ENCODE results near the gene FAM117A. TPM values are rescaled to one million over a fixed set of nuclear protein-coding genes. Genes with fewer than 3 reads are reported as not detected.
A peak's percentile ranks its signal among the peaks of the same experiment; 100 is the strongest.

Gene FAM117A
- total and polyA plus RNA-seq, 5 experiments from 2014 or later = 36.9 to 90.8 (median 53.6) TPM

DNA sequence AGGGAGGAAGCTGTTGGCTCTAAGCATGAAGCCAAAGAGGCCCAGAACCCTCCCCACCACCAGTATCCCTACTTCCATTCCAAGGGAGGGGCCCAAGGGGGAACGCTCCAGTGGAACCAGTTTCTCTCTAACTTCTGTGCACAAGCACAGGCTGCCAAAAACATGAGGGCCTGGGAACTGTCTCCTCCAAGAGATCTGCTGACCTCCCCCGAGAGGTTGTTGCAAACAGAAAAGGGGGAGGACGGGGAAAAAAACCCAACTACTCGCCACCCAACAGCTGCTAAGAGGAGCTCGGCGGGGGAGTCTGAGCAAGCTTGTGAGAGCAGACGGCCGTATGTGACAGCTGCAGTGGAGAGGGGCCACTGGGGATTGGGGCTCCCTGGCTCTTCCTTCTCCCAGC is 40.5 kb downstream of the FAM117A start:
- no peaks in the 10 kb centered on the region for H3K27me3 Mint-ChIP-seq

DNA sequence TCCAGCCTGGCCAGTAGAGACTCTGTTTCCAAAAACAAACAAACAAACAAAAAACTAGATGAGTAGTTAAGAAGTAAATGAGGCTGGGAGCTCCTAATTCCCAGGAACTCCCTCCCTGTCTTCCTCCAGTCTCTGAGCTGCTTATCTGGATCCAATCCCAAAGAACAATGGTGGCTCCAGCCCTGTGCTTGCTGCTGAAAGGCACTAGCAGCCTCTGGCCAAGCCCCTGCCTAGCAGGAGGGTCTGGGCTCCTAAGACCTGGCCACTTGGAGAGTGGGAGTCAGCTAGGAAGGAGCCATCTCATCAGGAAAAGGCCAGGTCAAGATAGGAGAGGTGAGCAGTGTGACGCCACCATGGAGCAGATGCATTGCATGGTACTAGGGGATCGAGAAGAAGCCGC is 41.9 kb downstream of the FAM117A start:
- POLR2A ChIA-PET = interaction anchor here (0.6 to 2.7 kb wide), 6 partner anchors 10 to 42 kb away, joined by 3 to 9 read pairs (median 6); partner anchors contain the start of gene FAM117A
- Mint-ChIP-seq H3K36me3 (peaks cover 8 to 89% (median 23%) of the 10 kb centered on the region in 3 donors), H3K27me3 (no peaks in the 10 kb centered on the region), H3K27ac (peak overlapping the region in 9 of 10 donors; percentile 53 to 93 (median 75)), H3K9me3 (no peaks in the 10 kb centered on the region), H3K4me1 (peaks cover 18 to 52% (median 41%) of the 10 kb centered on the region in 4 donors), H3K4me3 (no peak overlapping the region)
- ATAC-seq (no peak), DNase-seq (no peak)

More for the DNA sequence above, 40.5 kb downstream of the FAM117A start:
- ATAC-seq (no peak), DNase-seq (no peak)
- Mint-ChIP-seq H3K9me3 (no peaks in the 10 kb centered on the region), H3K27ac (peak overlapping the region in 9 of 10 donors; percentile 53 to 93 (median 80)), H3K4me1 (peaks cover 17 to 64% (median 49%) of the 10 kb centered on the region in 4 donors), H3K36me3 (peaks cover 6 to 83% (median 18%) of the 10 kb centered on the region in 3 donors), H3K4me3 (no peak overlapping the region)
- POLR2A ChIA-PET = interaction anchor here (0.8 to 2.7 kb wide), 6 partner anchors 14 to 65 kb away, joined by 3 to 8 read pairs (median 5); partner anchors contain the start of gene KAT7

DNA sequence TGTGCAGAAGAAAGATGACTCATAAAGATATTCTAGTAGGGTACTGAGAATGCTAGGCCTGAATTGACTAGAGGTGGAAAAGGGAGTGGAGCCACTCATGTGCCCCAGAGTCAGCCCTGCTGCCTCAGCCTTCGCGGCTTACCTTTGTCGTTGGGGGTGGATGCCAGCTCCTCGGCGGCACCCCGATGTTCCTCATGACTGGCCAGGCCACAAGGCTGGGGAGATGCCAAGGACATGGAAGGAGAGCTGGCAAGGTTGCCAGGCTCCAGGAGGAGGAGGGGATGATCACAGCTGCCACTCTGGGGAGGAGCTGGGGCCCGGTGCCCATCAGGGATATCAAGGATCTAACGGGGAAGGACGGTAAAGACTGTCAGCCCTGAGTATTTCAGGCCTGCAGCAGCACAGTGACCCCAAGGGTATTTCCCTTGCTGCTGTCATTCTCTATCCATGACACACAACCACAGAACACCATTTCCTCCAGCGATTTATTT is 46.5 kb downstream of the FAM117A start:
- POLR2A ChIA-PET = interaction anchor here (2.2 to 4.9 kb wide), 2 partner anchors 9 to 45 kb away, joined by 6 to 26 read pairs; partner anchors contain the start of genes FAM117A and SLC35B1
- Mint-ChIP-seq H3K4me3 (no peak overlapping the region), H3K27ac (peak overlapping the region in 8 of 10 donors; percentile 15 to 97 (median 70)), H3K9me3 (no peaks in the 10 kb centered on the region), H3K36me3 (peaks cover 10 to 92% (median 19%) of the 10 kb centered on the region in 3 donors), H3K4me1 (peaks cover 11 to 47% (median 21%) of the 10 kb centered on the region in 4 donors), H3K27me3 (no peaks in the 10 kb centered on the region)
- DNase-seq (no peak), ATAC-seq (no peak)

DNA sequence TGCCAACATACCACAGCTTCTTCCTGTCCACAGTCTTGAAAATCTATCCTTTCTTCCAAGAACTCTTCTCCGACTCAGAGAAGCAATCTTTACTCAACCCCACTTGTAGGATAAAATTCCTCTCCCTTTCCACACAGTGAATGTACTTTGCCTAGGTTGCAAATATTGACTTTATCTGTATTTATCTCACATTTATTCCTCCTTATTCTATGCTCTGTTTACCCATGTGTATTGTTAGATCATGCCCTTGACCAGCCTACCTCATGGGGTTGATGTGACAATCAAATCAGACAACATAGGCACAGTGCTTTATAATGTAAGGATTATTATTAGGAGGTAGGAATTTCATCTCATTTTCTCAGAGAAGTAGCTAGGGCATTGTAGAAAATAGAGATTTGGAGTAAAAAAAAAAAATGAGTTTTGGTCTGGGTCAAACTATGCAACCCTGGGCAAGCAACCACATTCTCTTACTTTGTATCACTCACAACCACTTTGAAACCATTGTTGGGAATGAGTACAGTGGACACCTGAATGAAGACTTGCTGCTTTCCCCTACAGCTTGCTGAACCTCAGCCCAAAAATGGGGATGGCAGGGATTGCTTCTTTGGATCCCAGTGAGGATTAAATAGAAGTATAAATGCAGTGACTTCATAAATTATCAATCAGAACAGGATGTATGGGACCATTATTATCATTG is 47.1 kb downstream of the FAM117A start:
- POLR2A ChIA-PET = interaction anchor here (2.2 to 4.9 kb wide), 2 partner anchors 9 to 45 kb away, joined by 6 to 26 read pairs; partner anchors contain the start of genes FAM117A and SLC35B1
- DNase-seq = no peak
- H3K36me3 Mint-ChIP-seq = peaks cover 10 to 92% (median 19%) of the 10 kb centered on the region in 3 donors
- H3K27ac Mint-ChIP-seq = peak overlapping the region; percentile 63 to 97 (median 86)
- ATAC-seq = no peak
- peaks cover 6 to 43% (median 18%) of the 10 kb centered on the region in 4 donors for H3K4me1 Mint-ChIP-seq
- no peaks in the 10 kb centered on the region for H3K27me3 Mint-ChIP-seq
- no peak overlapping the region for H3K4me3 Mint-ChIP-seq
- no peaks in the 10 kb centered on the region for H3K9me3 Mint-ChIP-seq

DNA sequence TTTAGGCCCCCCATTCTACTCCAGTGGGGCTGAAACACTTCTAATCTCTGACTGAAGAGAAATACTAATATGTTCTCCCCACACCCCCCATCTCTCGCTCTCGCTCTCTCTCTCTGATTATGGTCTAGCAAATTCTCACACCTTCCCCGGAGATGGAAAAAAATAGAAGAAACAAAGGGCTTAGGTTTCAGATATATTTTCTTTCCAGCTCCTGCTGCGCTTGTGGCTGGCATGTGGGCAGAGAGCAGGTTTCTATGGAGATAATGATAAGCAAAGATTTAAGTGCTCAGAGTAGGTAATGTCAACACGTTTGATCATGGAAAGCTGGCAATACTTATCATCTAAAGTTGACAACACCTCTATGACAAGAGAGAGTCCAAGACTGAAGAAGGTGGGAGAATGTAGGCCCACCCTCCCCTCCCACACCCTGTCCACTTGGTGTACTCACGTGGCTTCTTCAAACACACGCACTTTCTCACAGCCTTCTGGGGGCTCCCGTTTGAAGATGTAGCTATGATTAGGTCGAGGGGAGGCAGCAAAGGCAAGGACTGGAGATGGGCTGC is 48.1 kb downstream of the FAM117A start:
- DNase-seq (peak in 4 of 10 donors; percentile 14 to 62 (median 26)), ATAC-seq (peak; percentile 59 to 70)
- H3K27ac Mint-ChIP-seq = peak overlapping the region; percentile 77 to 97 (median 88)
- no peaks in the 10 kb centered on the region for H3K9me3 Mint-ChIP-seq
- POLR2A ChIA-PET = interaction anchor here (1.0 to 4.9 kb wide), 5 partner anchors 13 to 46 kb away, joined by 3 to 26 read pairs (median 6); partner anchors contain the start of gene FAM117A
- H3K4me3 Mint-ChIP-seq = peak overlapping the region in 7 of 10 donors; percentile 11 to 80 (median 48)
- H3K4me1 Mint-ChIP-seq = peaks cover 6 to 43% (median 18%) of the 10 kb centered on the region in 4 donors
- peaks cover 10 to 92% (median 15%) of the 10 kb centered on the region in 3 donors for H3K36me3 Mint-ChIP-seq
- no peaks in the 10 kb centered on the region for H3K27me3 Mint-ChIP-seq

DNA sequence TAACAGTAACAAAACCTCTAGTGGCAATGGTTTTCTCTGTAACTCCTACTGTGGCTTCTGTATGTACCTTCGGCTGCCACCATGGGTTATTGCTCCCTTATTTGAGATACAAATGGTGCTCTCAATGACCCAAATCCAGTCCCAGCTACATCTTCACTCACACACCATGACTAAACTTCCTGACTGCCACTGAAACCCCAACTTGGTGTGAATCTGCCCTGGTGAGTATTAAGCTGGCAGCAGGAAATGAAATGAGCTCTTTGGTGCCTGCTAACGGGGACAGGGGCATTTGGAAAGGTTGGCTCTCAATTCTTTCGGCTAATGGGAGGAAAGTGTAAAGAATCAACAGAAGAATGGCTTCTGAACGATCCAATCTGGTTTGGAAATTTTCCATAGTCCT is 48.7 kb downstream of the FAM117A start:
- H3K4me3 Mint-ChIP-seq = peak overlapping the region in 4 of 10 donors; percentile 11 to 80 (median 44)
- peaks cover 10 to 93% (median 15%) of the 10 kb centered on the region in 3 donors for H3K36me3 Mint-ChIP-seq
- POLR2A ChIA-PET = interaction anchor here (1.0 to 4.9 kb wide), 5 partner anchors 12 to 47 kb away, joined by 3 to 26 read pairs (median 6); partner anchors contain the start of gene FAM117A
- H3K4me1 Mint-ChIP-seq = peaks cover 6 to 43% (median 18%) of the 10 kb centered on the region in 4 donors
- ATAC-seq = peak in 1 of 2 donors; percentile 33
- no peaks in the 10 kb centered on the region for H3K9me3 Mint-ChIP-seq
- H3K27me3 Mint-ChIP-seq = no peaks in the 10 kb centered on the region
- peak in 1 of 10 donors; percentile 43 for DNase-seq
- H3K27ac Mint-ChIP-seq = peak overlapping the region; percentile 73 to 97 (median 88)

DNA sequence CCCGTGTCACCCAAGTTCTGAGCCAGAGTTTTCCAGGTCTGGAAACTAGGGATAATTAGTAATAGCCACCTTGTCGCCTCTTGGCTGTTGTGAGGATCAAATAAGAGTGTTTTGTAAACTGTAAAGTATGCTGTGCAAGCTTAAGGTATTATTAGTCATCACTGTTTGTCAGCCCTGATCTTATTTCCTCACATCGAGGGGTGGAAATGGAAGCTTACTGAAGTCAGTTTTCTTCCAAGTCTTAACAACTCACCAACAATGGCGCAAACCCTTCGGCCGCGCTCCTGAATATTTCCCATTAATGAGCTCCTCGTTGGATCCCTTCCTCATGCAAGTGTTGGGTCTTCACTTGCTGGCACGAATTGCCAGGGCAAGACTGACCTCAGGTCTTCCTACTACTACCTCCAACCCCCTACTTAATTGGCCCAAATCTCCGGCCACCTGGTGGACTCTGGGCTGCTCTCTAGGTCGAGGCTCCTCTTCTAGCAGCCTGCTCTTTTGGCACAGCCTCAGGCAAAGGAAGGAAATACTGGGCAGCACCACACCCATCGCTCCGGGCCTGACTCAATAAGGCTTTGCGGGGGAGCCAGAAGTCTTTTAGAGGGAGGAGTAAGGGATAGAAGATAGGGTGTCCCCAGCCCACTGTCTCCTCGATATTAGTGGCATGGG is 55.3 kb downstream of the FAM117A start:
- H3K36me3 Mint-ChIP-seq = peaks cover 0 to 55% (median 6%) of the 10 kb centered on the region in 3 donors
- H3K27me3 Mint-ChIP-seq = no peaks in the 10 kb centered on the region
- H3K27ac Mint-ChIP-seq = peak overlapping the region; percentile 96 to 100 (median 98)
- ATAC-seq = peak in 1 of 2 donors; percentile 9
- DNase-seq = no peak
- no peaks in the 10 kb centered on the region for H3K9me3 Mint-ChIP-seq
- peaks cover 19 to 48% (median 47%) of the 10 kb centered on the region in 4 donors for H3K4me1 Mint-ChIP-seq
- H3K4me3 Mint-ChIP-seq = peak overlapping the region; percentile 89 to 99 (median 94)
- POLR2A ChIA-PET = interaction anchor here (0.6 to 8.6 kb wide), 27 partner anchors 9 to 143 kb away, joined by 3 to 92 read pairs (median 4); partner anchors contain the start of genes FAM117A and KAT7

DNA sequence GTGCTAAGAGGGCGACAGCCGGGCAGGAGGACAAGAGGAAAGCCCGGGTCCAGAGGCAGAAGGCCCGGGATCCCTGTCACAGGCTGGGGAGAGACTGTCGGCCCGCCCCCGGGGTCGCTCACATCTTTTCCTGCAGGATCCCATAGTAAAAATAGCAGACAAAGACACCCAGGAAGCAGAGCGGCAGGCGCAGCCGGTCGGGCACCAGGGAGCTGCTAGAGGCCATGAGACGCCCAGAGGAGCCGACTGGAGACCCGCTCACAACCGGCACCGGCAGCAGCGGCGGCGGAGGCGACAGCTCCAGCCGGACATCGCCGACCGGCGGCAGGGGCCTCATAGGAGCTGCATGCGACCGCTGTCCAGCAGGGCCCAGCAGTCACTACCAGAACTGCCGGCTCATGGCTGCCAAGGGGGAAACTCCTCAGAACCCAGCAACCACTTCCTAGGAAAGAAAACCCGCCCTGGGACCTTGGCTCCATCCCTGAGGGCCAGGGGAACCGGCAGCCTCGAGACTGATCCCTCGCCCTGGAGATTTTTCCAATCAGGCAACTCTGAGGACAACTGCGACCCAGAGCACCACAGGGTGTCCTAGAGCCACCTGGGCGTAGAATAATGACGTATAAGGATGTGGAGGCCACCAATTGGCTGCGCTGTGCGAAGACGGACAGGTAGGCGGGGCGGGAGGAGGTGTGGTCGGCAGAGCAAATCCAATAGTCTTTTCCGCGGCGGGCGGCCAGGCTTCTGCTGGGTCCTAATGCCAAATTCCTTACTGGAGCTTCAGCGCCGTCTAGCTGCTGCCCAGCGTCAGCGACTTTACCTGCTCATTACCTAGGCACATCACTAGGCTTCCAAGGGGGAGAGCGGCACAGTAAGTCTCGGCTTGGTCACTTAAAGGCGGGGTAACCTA is 56.1 kb downstream of the FAM117A start, which contains the start of gene SLC35B1:
Gene SLC35B1, minus strand, starts transcription at position 357 of the 907 bp plus-strand sequence. Its CDS starts 131 bp downstream, at position 226.
- Mint-ChIP-seq H3K27me3 (no peaks in the 10 kb centered on the region), H3K4me3 (peak within 1 kb of the TSS; percentile 89 to 99 (median 94)), H3K27ac (peak within 1 kb of the TSS; percentile 96 to 100 (median 98)), H3K9me3 (no peaks in the 10 kb centered on the region), H3K36me3 (peaks cover 0 to 59% (median 6%) of the 10 kb centered on the region in 3 donors), H3K4me1 (peaks cover 18 to 48% (median 47%) of the 10 kb centered on the region in 4 donors)
- POLR2A ChIA-PET = interaction anchor here (0.6 to 8.6 kb wide), 30 partner anchors 8 to 143 kb away, joined by 3 to 92 read pairs (median 4); partner anchors contain the start of genes FAM117A and KAT7
- DNase-seq = peak; percentile 94 to 99 (median 98)
- ATAC-seq = peak; percentile 97 to 98

DNA sequence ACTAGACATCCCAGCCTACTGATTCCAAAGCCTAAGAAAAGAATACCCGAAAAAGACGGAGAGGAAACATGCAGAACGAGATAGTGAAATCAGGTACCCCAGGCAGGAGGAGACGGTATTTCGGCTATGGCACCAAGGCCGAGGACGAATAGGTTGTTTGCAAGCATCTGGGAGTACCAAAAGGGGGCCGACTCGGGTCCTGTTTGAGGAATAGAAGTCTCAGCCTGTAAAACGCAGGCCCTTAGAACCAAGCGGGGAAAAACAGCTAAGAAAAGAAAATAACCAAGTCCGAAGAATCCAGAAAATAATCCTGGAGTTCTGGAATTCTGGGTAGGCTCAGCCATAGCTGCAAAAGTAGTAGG is 56.7 kb downstream of the FAM117A start:
- H3K36me3 Mint-ChIP-seq = peaks cover 0 to 60% (median 6%) of the 10 kb centered on the region in 3 donors

DNA sequence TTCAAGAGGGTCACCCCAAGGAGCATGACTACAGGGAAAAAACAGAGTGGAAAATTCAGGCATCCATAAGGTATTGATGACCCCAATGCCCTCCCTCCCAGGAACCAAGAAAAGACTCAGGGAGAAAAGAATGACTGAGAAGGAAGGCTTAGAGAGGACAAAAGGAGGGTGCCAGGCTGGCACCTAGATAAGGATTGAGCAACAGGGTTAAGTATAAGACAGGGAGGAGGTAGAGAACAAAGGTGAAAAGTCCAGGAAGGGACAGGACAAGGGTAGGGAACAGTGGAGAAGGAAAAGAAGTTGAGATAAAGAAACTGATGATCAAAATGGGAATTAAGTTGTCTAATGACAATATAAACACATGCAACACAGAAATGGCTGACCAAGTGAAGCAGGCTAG is 58.7 kb downstream of the FAM117A start:
- Mint-ChIP-seq H3K27ac (peak overlapping the region; percentile 58 to 97 (median 76)), H3K4me3 (peak overlapping the region in 8 of 10 donors; percentile 28 to 99 (median 64))
- POLR2A ChIA-PET = interaction anchor here (0.5 to 8.6 kb wide), 6 partner anchors 14 to 344 kb away, joined by 3 to 91 read pairs (median 5); partner anchors contain the start of gene FAM117A

More for the DNA sequence above, 56.7 kb downstream of the FAM117A start:
- no peaks in the 10 kb centered on the region for H3K27me3 Mint-ChIP-seq
- DNase-seq (peak in 7 of 10 donors; percentile 15 to 37 (median 31)), ATAC-seq (no peak)
- peaks cover 18 to 48% (median 47%) of the 10 kb centered on the region in 4 donors for H3K4me1 Mint-ChIP-seq
- POLR2A ChIA-PET = interaction anchor here (1.0 to 8.6 kb wide), 19 partner anchors 7 to 144 kb away, joined by 3 to 92 read pairs (median 6); partner anchors contain the start of genes FAM117A and KAT7
- no peaks in the 10 kb centered on the region for H3K9me3 Mint-ChIP-seq
- H3K27ac Mint-ChIP-seq = peak overlapping the region; percentile 96 to 100 (median 98)
- H3K4me3 Mint-ChIP-seq = peak overlapping the region; percentile 89 to 99 (median 94)

More for the DNA sequence above, 58.7 kb downstream of the FAM117A start:
- peaks cover 0 to 60% (median 10%) of the 10 kb centered on the region in 3 donors for H3K36me3 Mint-ChIP-seq
- DNase-seq (no peak), ATAC-seq (no peak)
- no peaks in the 10 kb centered on the region for H3K9me3 Mint-ChIP-seq
- no peaks in the 10 kb centered on the region for H3K27me3 Mint-ChIP-seq
- H3K4me1 Mint-ChIP-seq = peaks cover 15 to 51% (median 48%) of the 10 kb centered on the region in 4 donors
